ENCODE measurements around the gene PANX2. TPM values are rescaled to one million over a fixed set of nuclear protein-coding genes. Genes with fewer than 3 reads are reported as not detected.

Gene PANX2
- total RNA-seq, 2 experiments from 2014 or later = not detected

GRCh38 chr22:50198624-50199017 is 28.1 kb downstream of the PANX2 start:
- POLR2A ChIA-PET = no interaction called here
- Histone ChIP-seq H3K27ac (ENCODE audit: low read depth, low read length, poor library complexity, severe bottlenecking) (no peak overlapping the region), H3K4me2 (ENCODE audit: low read length) (no peak overlapping the region), H3K4me3 (ENCODE audit: low read depth, low read length, poor library complexity, severe bottlenecking) (no peak overlapping the region), H3K9me3 (ENCODE audit: low read length) (peaks cover 8% of the 10 kb centered on the region; the same call in 1 of the 2 replicates), H4K20me1 (ENCODE audit: insufficient read depth, low read length) (0 out of 2 replicates have a peak, but pooled peaks cover 8% of the 10 kb centered on the region), H3K79me2 (ENCODE audit: insufficient read depth, low read depth, low read length) (peaks cover 23% of the 10 kb centered on the region), H3K9me2 (ENCODE audit: insufficient read depth, low read length) (no peaks in the 10 kb centered on the region), H3K36me3 (ENCODE audit: insufficient read depth, low read length) (peaks cover 57% of the 10 kb centered on the region), H3K4me1 (ENCODE audit: insufficient read depth, low read length, poor library complexity, severe bottlenecking) (peaks cover 26% of the 10 kb centered on the region), H2AFZ (ENCODE audit: low read length) (no peak overlapping the region)
- intact Hi-C loops (cut with micrococcal nuclease; ENCODE audit: unreplicated experiment) = no loop called here
- no TSS peak for BruUV-seq (replicated peaks)
- TF ChIP-seq, protein P1, sequence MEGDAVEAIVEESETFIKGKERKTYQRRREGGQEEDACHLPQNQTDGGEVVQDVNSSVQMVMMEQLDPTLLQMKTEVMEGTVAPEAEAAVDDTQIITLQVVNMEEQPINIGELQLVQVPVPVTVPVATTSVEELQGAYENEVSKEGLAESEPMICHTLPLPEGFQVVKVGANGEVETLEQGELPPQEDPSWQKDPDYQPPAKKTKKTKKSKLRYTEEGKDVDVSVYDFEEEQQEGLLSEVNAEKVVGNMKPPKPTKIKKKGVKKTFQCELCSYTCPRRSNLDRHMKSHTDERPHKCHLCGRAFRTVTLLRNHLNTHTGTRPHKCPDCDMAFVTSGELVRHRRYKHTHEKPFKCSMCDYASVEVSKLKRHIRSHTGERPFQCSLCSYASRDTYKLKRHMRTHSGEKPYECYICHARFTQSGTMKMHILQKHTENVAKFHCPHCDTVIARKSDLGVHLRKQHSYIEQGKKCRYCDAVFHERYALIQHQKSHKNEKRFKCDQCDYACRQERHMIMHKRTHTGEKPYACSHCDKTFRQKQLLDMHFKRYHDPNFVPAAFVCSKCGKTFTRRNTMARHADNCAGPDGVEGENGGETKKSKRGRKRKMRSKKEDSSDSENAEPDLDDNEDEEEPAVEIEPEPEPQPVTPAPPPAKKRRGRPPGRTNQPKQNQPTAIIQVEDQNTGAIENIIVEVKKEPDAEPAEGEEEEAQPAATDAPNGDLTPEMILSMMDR (conservative IDR thresholded peaks at IDR 0.05; ENCODE audit: low read length) = no peak
- TF ChIP-seq EZH2phosphoT487 (IDR thresholded peaks at IDR 0.05; ENCODE audit: borderline replicate concordance, low read depth, low read length) = no peak
- DNase-seq (ENCODE audit: low spot score) = no peak
- CTCF ChIA-PET (ENCODE audit: unreplicated experiment) = no interaction called here

DNA sequence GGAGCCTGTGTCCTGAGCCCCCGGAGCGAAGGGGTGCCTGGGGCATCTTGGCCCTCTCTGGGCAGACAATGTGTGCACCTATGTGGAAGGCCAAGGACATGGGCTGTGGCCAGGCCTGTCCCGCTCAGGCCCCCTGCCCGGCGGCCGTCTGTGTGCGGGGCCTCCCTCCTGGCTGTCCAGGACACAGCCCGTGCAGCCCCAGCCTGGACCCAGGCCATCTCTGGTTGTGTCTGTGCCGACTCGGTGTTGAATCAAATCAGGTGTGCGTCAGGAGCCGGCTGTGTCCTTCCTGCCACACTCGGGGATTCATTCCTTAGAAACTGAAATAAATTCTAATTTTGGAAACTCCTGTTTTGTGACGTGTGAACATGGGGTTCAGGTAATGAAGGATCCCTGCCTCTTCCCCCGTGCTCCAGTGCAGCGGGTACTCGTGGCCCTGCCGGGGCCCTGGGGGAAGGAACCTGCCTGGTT is 28.8 kb downstream of the PANX2 start:
- CTCF ChIA-PET (ENCODE audit: unreplicated experiment) = no interaction called here
- TF ChIP-seq, protein P1 (conservative IDR thresholded peaks at IDR 0.05; ENCODE audit: low read length) = no peak
- no peak for TF ChIP-seq EZH2phosphoT487 (IDR thresholded peaks at IDR 0.05; ENCODE audit: borderline replicate concordance, low read depth, low read length)
- Histone ChIP-seq H3K79me2 (ENCODE audit: insufficient read depth, low read depth, low read length) (peaks cover 27% of the 10 kb centered on the region), H2AFZ (ENCODE audit: low read length) (no peak overlapping the region), H3K4me1 (ENCODE audit: insufficient read depth, low read length, poor library complexity, severe bottlenecking) (peaks cover 25% of the 10 kb centered on the region), H3K9me3 (ENCODE audit: low read length) (peaks cover 8% of the 10 kb centered on the region; the same call in 1 of the 2 replicates), H4K20me1 (ENCODE audit: insufficient read depth, low read length) (0 out of 2 replicates have a peak, but pooled peaks cover 8% of the 10 kb centered on the region), H3K9me2 (ENCODE audit: insufficient read depth, low read length) (no peaks in the 10 kb centered on the region), H3K27ac (ENCODE audit: low read depth, low read length, poor library complexity, severe bottlenecking) (peak overlapping the region; percentile 34), H3K4me2 (ENCODE audit: low read length) (peak overlapping the region; percentile 92; the same call in 1 of the 2 replicates), H3K4me3 (ENCODE audit: low read depth, low read length, poor library complexity, severe bottlenecking) (no peak overlapping the region), H3K36me3 (ENCODE audit: insufficient read depth, low read length) (peaks cover 54% of the 10 kb centered on the region)
- intact Hi-C loops (cut with micrococcal nuclease; ENCODE audit: unreplicated experiment) = no loop called here
- BruUV-seq (replicated peaks) = no TSS peak
- POLR2A ChIA-PET = no interaction called here
- no peak for DNase-seq (ENCODE audit: low spot score)

GRCh38 chr22:50199829-50200460 is 29.4 kb downstream of the PANX2 start:
- Histone ChIP-seq H4K20me1 (ENCODE audit: insufficient read depth, low read length) (0 out of 2 replicates have a peak, but pooled peaks cover 8% of the 10 kb centered on the region), H3K36me3 (ENCODE audit: insufficient read depth, low read length) (peaks cover 53% of the 10 kb centered on the region), H3K4me3 (ENCODE audit: low read depth, low read length, poor library complexity, severe bottlenecking) (peak overlapping the region; percentile 98), H2AFZ (ENCODE audit: low read length) (no peak overlapping the region), H3K4me1 (ENCODE audit: insufficient read depth, low read length, poor library complexity, severe bottlenecking) (peaks cover 19% of the 10 kb centered on the region), H3K9me3 (ENCODE audit: low read length) (peaks cover 8% of the 10 kb centered on the region; the same call in 1 of the 2 replicates), H3K79me2 (ENCODE audit: insufficient read depth, low read depth, low read length) (peaks cover 32% of the 10 kb centered on the region), H3K4me2 (ENCODE audit: low read length) (peak overlapping the region; percentile 92), H3K9me2 (ENCODE audit: insufficient read depth, low read length) (no peaks in the 10 kb centered on the region), H3K27ac (ENCODE audit: low read depth, low read length, poor library complexity, severe bottlenecking) (peak overlapping the region; percentile 34)
- intact Hi-C loops (cut with micrococcal nuclease; ENCODE audit: unreplicated experiment) = loop anchor here (2.0 kb wide), 1 partner anchor 51 kb away; no protein-coding TSS in a partner anchor
- TF ChIP-seq EZH2phosphoT487 (IDR thresholded peaks at IDR 0.05; ENCODE audit: borderline replicate concordance, low read depth, low read length) = no peak
- TF ChIP-seq, protein P1 (conservative IDR thresholded peaks at IDR 0.05; ENCODE audit: low read length) = no peak
- DNase-seq (ENCODE audit: low spot score) = peak; percentile 24
- BruUV-seq (replicated peaks) = no TSS peak
- POLR2A ChIA-PET = no interaction called here
- CTCF ChIA-PET (ENCODE audit: unreplicated experiment) = no interaction called here

Data from OCI-LY7 (cell line).